GM21717 (cell line): ENCODE data around the gene ELOA.

Experiments
- ATAC-seq: cut with Tn5 transposase; IDR thresholded peaks from one replicate; pipeline ENCODE4 v1.9.1; 2021; ENCODE audit warnings: mild to moderate bottlenecking, moderate library complexity; ENCODE audit not compliant: unreplicated experiment

ELOA gene, protein sequence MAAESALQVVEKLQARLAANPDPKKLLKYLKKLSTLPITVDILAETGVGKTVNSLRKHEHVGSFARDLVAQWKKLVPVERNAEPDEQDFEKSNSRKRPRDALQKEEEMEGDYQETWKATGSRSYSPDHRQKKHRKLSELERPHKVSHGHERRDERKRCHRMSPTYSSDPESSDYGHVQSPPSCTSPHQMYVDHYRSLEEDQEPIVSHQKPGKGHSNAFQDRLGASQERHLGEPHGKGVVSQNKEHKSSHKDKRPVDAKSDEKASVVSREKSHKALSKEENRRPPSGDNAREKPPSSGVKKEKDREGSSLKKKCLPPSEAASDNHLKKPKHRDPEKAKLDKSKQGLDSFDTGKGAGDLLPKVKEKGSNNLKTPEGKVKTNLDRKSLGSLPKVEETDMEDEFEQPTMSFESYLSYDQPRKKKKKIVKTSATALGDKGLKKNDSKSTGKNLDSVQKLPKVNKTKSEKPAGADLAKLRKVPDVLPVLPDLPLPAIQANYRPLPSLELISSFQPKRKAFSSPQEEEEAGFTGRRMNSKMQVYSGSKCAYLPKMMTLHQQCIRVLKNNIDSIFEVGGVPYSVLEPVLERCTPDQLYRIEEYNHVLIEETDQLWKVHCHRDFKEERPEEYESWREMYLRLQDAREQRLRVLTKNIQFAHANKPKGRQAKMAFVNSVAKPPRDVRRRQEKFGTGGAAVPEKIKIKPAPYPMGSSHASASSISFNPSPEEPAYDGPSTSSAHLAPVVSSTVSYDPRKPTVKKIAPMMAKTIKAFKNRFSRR

DNA sequence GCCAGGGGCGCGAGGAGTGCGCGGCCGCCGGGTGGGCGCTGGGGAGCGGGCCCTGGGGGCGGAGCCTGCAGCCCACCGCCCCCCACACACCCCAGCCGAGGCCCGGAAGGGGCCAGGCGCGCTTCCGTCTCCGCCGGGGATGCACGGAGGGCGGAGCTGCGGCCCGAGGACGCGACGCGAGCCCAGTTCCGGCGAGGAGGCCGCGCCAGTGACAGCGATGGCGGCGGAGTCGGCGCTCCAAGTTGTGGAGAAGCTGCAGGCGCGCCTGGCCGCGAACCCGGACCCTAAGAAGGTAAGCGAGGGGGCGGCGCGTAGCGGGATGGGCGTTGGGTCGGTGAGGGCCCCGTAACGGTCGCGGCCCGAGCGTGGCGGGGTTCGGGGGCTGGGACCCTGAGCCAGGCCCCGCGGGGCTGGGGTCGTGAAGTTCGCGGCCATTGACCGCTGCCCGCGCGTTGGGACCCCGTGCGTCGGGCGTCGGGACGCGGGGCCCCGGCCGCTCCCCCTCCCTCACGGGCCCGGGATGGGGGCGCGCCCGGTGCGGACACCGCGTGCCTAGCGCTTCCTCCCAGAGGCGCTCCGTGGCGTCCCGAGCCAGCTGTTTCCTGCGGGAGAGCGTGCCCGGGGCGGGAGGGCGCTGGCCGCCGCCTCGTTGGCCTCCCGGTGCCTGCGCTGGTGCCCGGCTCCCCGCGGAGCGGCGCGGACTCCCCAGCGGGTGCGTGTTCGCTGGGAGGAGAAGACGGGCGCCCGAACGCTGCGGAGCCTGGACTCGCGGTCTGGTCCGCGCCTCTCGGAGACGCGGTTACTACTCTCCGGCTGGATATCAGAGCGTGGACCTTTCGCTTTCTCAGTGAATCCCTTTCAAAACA, at the start of gene ELOA:
ELOA (plus strand) TSS at position 185 of the 866 bp plus-strand sequence; CDS start at position 218, 33 bp downstream.
- peak; percentile 51 for ATAC-seq

DNA sequence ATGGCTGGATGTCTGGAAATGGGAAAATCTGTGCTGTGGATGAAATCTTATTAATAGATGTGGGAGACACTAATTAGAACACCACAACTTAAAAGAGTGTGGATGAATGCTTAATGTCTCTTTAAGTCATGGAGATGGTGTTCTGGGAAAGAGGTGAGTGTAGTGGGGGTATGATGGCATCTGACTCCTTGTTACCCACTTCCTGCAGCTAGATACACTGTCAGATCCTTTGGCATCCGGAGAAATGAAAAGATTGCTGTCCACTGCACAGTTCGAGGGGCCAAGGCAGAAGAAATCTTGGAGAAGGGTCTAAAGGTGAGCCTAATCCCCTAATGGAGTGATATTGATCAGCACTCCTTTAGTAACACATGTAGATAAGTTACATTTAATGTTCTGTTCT, 49.7 kb upstream of the ELOA start:
- ATAC-seq, result no peak

DNA sequence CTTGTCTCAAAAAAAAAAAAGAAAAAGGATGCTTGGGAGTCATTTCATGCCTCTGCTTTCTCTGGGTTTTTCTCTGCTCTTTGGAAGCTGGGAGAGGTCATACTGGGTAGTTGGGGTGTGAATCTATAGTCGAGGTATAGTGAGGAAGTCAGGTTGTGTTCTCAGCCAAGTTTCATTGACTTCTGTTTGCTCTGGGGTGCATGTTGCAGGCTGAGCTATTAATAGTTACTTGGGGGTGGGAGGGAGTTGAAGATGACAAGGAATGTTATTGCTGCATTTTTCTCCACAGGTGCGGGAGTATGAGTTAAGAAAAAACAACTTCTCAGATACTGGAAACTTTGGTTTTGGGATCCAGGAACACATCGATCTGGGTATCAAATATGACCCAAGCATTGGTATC, 48.9 kb upstream of the ELOA start:
- no peak for ATAC-seq

DNA sequence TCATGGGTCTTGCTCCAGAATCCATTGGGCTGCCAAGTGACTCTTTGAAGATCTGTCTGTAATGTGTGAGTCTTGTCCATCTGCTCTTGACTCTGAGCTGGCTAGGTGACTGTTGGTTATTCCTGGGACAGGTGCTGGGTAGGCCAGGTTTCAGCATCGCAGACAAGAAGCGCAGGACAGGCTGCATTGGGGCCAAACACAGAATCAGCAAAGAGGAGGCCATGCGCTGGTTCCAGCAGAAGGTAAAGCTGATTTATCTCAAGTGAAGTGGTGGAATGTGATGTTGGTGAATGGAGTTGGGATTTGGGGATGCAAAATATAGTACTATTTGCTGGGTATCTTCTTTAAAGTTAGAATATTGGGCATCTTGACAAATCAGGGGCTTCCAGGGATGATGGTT, 47.6 kb upstream of the ELOA start:
- ATAC-seq, result no peak

DNA sequence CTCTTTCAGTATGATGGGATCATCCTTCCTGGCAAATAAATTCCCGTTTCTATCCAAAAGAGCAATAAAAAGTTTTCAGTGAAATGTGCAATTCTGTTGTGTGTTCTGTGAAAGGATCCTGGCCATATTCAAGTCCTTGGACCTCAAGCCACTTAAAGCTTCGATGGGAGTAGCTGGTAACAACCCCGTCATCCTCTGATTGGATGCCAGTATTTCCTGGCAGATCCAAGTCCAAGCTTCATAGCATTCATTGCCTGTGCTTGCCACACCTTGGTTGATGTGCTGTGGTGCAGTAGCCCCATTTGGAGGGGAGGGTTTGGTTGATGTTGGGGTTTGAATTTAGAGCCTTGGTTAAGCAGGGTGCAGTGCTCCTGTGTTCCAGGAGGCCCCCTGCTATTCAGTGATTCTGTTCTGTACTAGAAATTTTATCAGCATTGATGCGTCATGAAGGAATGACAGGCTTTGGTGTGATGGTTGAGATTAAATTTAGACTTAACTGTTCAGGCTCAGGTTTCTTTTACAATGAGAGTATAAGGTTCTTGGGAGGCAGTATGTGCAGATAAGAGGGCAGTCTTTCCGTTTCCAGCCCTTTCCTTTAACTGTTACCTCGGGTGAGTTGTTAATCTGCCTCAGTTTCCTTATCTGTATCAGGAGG, 46.8 kb upstream of the ELOA start:
- ATAC-seq, result no peak

DNA sequence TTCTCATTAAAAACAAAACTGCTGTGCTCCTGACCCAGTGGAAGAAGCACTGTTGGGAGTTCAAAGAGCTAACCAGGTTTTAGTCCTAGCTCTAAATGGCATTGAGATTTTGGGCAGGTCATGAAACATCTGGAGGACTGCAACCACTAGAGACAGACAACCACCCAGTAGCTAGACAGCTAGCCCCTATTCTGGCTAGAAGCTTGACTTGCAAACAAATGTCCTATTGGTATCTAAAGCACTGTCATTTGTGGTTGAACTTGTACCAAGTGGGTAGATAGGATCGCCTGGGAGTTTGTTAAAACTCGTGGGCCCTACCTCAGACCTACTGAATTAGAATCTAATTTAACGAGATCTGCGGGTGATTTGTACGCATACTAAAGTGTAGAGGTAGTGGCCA, 44.8 kb upstream of the ELOA start:
- ATAC-seq, result no peak

DNA sequence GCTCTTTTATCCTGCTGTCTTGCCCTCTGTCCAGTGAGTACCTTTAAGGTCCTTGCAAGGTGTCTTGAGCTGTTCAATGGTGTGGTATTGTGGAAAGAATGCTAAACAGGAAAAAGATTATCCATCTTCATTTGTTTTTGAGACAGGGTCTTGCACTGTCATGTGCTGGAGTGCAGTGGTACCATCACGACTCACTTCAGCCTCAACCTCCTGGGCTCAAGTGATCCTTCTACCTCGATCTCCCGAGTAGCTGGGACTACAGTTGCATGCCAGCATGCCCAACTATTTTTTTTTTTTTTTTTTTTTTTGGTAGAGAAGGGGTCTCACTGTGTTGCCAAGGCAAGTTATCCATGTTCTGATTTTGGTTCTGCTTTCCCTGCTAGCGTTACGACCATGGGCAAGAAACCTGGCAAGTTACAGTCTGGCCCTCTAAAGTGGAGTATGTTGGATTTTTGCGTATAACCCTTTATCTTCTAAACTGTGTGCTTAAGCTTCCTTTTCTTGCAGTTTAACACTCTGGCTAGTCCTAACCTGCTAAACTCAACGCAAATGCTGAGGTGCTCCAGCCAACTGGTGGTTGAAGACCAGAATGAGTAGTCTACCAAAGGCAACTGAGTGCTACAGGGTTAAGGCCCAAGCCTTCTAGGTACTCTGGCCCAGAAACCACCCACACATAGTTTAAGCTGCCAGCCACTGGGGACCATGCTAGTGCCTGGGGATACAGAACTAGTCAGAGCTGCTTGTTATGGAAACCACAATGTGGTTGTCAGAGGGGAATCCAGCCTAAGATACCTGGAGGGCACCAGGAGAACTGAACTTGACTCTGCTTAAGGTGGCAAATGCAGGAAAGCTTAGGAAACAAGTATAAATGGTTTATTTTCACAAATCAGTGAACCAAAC, 43.7 kb upstream of the ELOA start:
- no peak for ATAC-seq

DNA sequence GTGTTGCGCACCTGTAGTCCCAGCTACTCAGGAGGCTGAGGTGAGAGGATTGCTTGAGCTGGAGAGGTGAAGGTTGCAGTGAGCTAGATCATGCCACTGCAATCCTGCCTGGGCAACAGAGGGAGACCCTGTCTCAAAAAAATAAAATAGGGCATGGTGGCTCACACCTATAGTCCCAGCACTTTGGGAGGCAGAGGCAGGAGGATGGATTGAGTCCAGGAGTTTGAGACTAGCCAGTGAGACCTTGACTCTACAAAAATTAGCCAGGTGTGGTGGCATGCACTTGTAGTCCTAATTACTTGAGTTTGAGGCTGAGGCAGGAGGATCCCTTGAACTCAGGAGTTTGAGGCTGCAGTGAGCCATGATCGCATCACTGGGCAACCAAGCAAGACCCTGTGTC, 42.0 kb upstream of the ELOA start:
- no peak for ATAC-seq

DNA sequence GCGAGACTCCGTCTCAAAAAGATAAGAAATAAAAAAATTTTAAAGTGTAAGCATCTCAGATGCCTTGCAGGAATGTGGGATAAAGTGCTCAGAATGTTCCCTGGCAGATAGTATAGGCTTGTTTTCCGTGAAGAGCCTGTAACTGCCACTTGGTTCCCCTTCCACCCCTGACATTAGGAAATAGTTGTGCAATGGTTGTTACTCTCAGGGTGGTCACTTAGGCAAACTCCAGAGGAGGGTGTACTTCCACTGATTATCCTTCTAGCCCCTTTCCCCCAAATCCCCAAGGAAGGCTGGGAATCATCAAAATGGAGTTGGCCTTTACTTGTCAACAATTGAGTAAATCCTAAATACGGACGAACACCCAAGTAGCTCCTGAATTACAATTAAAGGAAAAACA, 41.3 kb upstream of the ELOA start:
- no peak for ATAC-seq

DNA sequence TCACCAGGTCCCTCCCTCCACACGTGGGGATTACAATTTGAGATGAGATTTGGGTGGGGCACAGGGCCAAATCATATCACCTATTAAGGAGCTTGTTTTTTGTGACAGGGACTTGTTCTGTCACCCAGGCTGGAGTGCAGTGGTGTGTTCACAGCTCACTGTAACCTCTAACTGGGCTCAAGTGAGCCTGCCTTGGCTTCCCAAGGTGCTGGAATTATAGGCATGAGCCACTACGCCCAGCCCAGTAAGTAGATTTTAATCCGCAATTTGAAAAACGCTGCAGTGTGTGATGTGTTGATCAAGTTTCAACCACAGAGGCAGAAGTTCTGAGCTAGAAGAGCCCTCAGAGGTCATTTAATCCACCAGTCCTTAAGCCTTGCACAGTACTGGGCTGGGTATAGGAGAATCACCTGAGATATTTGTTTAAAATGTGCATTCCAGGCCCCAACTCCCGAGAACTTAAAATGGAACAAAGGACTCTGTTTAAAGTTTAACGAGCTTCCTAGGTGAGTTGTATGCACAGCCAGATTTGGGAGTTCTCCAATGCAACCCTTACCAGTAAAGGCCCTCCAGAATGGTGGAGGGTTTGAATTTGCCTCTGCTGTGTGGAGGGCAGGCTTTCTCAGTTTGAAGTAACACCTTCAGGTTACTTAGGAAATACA, 38.3 kb upstream of the ELOA start:
- no peak for ATAC-seq

DNA sequence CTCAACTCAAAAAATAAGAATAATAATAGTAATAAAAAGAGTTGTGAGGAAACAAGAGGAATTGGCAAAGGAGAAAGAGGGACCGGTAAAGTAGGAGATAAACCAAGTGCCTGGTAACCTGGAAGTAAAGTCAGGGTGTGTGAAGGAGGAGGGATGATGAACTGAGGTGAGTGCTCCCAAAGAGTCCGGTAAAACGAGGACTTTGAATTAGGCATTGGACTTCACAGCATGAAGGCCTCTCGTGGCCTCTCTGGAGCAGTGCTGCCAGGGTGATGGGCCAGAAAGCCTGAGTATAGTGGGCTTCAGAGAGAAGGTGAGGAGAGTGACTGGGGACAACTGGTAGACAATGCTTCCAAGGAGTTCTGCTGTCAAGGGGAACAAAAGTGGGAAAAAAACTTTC, 34.0 kb upstream of the ELOA start:
- no peak for ATAC-seq

DNA sequence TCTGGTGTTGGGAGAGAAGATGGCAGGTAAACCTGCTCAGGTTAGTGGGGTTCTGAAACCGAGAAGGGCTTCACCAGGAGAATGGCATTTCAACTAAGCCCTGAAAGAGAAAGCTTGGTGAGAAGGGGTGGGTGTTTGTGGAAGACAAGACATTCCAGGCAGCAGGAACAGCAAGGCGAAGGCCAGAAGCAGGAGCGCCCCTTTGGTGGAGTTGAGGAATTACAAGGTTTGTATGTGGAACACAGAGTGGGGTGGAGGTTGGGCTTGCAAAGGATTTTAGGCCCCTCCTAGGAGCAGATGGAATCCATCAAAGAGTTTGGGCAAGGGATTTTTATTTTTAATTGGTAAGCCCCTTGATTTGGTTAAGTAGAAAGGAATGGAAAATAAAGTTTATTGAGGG, 24.8 kb upstream of the ELOA start:
- ATAC-seq, result no peak

DNA sequence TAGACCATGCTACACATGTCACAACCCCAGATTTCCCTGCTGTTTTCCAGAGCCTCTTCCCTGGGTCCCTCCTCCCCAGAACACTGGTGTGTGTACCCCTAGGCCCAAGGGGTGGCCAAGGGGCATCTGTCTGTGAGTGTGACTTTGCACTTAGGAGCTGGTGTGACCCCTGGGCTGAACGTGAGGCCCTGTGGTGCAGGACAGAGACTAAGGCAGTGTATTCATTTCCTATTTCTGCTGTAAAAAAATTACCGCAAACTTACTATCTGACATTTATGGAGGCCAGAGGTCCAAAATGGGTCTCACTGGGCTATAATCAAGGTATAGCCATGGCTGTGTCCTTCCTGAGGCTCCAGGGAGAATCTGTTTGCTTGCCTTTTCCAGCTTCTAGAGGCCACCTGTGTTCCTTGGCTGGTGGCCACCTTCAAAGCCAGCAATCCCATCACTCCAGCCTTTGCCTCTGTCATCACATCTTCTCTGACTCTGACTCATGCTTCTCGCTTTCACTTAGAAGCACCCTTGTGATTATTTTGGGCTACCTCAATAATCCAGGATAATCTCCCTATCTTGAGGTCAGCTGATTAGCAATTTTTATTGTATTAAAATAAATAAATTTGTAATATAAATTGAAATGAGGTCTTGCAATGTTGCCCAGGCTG, 24.0 kb upstream of the ELOA start:
- no peak for ATAC-seq

DNA sequence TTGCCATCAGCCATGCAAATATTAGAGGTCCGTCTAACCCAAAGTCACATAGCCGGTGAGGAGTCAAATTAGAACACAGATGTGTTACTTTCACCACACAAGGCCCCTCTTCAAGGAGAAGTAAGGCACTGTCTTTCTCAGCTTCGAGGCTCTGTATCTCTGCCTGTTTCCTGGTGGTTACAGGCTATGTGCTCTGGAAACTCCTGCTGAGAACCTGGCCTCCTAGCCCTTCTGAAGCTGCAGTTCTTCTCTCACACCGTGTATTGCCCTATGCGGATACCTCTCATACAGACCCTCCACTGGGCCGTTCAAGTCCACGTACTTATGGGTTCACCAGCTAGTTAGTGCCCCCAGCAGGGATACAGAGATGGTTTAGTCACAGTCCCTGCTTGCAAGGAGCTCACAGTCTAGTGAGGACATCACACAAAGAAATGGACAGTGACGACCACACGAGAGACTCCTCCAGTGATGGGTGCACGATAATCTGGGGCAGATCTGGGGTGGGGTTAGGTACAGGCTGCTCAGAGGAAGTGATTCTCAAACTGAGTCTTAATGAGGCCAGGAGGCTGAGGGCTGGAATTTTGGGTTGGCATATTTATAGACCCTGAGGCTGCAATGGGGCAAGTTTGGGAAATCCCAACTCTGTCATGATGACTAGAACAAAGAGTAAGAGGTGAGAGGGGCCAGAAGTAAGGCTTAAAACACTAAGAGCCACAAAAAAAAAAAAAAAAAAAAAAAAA, 22.8 kb upstream of the ELOA start:
- ATAC-seq, result peak; percentile 55

DNA sequence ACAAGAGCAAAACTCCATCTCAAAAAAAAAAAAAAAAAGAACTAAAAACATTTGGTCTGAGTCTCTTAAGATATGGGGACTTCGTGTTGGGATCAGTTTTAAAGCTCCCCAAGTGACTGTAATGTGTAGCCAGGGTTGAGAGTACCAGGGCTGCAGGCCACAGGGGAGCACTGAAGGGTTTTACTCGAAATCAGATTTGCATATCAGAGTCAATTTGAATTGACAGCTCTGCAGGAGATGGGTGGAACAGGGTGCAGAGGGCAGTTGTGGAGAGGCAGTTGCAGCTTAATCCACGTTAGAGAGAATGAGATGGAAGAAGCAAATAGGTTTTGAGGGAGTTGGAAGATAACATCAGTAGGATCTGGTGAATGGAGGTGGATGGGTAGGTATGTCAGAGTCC, 20.6 kb upstream of the ELOA start:
- no peak for ATAC-seq

DNA sequence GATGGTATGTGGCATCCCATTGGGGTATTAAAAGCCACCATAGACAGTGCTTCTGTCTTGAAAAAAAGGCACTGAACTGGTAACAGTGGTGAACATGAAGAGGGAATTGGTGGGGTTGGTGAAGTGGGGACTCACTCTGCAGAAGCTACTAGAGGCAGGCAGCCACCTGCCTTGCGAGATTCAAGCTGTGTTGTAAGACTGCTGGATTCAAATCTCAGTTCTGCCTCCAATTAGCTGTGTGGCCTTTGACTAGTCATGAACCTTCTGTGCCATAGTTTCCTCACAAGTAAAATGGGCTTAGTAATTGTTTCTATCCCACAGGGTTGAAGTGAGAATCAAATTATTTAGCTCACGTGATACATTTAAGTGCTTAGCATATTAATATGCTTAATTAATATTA, 16.6 kb upstream of the ELOA start:
- ATAC-seq, result no peak

DNA sequence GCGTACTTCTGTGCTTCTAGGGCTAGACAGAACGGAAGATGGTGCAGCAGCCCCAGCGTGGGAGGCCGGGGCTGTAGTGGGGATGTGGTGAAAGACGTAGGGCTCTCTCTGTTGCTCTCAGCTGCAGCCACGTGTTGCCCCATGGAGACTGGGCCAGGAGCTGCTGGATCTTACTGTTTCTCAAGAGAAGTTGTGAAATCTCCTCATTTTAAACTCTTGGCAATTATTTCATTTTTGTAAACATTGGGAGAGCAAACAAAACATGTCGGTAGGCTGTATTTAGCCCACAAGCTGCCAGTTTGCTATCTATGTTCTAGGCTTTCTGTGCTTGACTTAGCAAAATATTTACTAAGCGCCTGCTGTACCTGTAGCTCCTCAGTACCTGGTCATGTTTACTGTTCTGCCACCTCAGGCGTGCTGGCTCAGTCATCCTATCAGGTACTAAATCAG, 15.9 kb upstream of the ELOA start:
- no peak for ATAC-seq
